ENCODE measurements around the gene CHD2. TPM values are rescaled to one million over a fixed set of nuclear protein-coding genes. Genes with fewer than 3 reads are reported as not detected.

CHD2 gene
- total and polyA plus RNA-seq, 4 donors = 13.9 to 90.2 (median 49.4) TPM

- H3K4me3 ChIP-seq (ENCODE audit: low read depth in 1 of 3, low read length in 3 of 3) = no peak overlapping the region
- no peaks in the 10 kb centered on the region for H3K27me3 ChIP-seq (ENCODE audit: control insufficient read depth in 4 of 4, insufficient read depth in 4 of 4, low read length in 3 of 4)
- peaks cover 0 to 11% (median 1%) of the 10 kb centered on the region in 4 donors for H3K4me1 ChIP-seq (ENCODE audit: control insufficient read depth in 4 of 4, insufficient read depth in 4 of 4, low read length in 3 of 4)
- H3K9ac ChIP-seq (ENCODE audit: low read depth in 1 of 2, low read length in 2 of 2) = no peak overlapping the region
- H3K27ac ChIP-seq (ENCODE audit: low read depth in 1 of 2, low read length in 2 of 2) = no peak overlapping the region
- TF ChIP-seq FOXA1 (IDR thresholded peaks at IDR 0.05) (no peak), CTCF (IDR thresholded peaks at IDR 0.05; ENCODE audit: low read depth, low read length, missing input control) (no peak), YY1 (IDR thresholded peaks at IDR 0.05) (no peak), FOXA2 (IDR thresholded peaks at IDR 0.05) (no peak), HNF4G (IDR thresholded peaks at IDR 0.05) (no peak), SP1 (IDR thresholded peaks at IDR 0.05) (no peak), NR2F2 (IDR thresholded peaks at IDR 0.05) (no peak), GABPA (IDR thresholded peaks at IDR 0.05 in 1 of 2, conservative IDR thresholded peaks at IDR 0.05 in 1 of 2) (no peak), ZBTB33 (IDR thresholded peaks at IDR 0.05) (no peak)
- no peaks in the 10 kb centered on the region for H3K36me3 ChIP-seq (ENCODE audit: control insufficient read depth in 4 of 4, insufficient read depth in 3 of 4, low read depth in 1 of 4, low read length in 3 of 4)
- H3K9me3 ChIP-seq (ENCODE audit: control insufficient read depth in 4 of 4, low read length in 3 of 4) = no peaks in the 10 kb centered on the region
- WGBS = 92% methylated on average over 2 of the region's 2 CpGs
- DNase-seq (ENCODE audit: low spot score) = no peak
Observed at GRCh38 chr15:92877416-92877815, 22.7 kb upstream of the CHD2 start.

GRCh38 chr15:92878593-92879053, 21.5 kb upstream of the CHD2 start:
- no peaks in the 10 kb centered on the region for H3K27me3 ChIP-seq (ENCODE audit: control insufficient read depth in 4 of 4, insufficient read depth in 4 of 4, low read length in 3 of 4)
- 77% methylated on average over 5 of the region's 5 CpGs for WGBS
- H3K36me3 ChIP-seq (ENCODE audit: control insufficient read depth in 4 of 4, insufficient read depth in 3 of 4, low read depth in 1 of 4, low read length in 3 of 4) = no peaks in the 10 kb centered on the region
- H3K9ac ChIP-seq (ENCODE audit: low read depth in 1 of 2, low read length in 2 of 2) = no peak overlapping the region
- H3K9me3 ChIP-seq (ENCODE audit: control insufficient read depth in 4 of 4, low read length in 3 of 4) = no peaks in the 10 kb centered on the region
- no peak overlapping the region for H3K27ac ChIP-seq (ENCODE audit: low read depth in 1 of 2, low read length in 2 of 2)
- H3K4me3 ChIP-seq (ENCODE audit: low read depth in 1 of 3, low read length in 3 of 3) = no peak overlapping the region
- TF ChIP-seq ATF3 (IDR thresholded peaks at IDR 0.05) = no peak
- no peak for TF ChIP-seq FOXA1 (IDR thresholded peaks at IDR 0.05)
- TF ChIP-seq EGR1 (IDR thresholded peaks at IDR 0.05; ENCODE audit: low read depth in 2 of 2) = no peak
- TF ChIP-seq SP1 (IDR thresholded peaks at IDR 0.05) = no peak
- no peak for TF ChIP-seq REST (IDR thresholded peaks at IDR 0.05)
- TF ChIP-seq RAD21 (IDR thresholded peaks at IDR 0.05) = no peak
- TF ChIP-seq ZBTB33 (IDR thresholded peaks at IDR 0.05) = no peak
- no peak for TF ChIP-seq HNF4A (conservative IDR thresholded peaks at IDR 0.05)
- no peak for TF ChIP-seq TAF1 (conservative IDR thresholded peaks at IDR 0.05)
- TF ChIP-seq GABPA (IDR thresholded peaks at IDR 0.05 in 1 of 2, conservative IDR thresholded peaks at IDR 0.05 in 1 of 2) = no peak
- no peak for TF ChIP-seq CTCF (IDR thresholded peaks at IDR 0.05; ENCODE audit: low read depth, low read length, missing input control)
- no peak for TF ChIP-seq MAX (IDR thresholded peaks at IDR 0.05)
- no peak for TF ChIP-seq HNF4G (IDR thresholded peaks at IDR 0.05)
- no peak for TF ChIP-seq YY1 (IDR thresholded peaks at IDR 0.05)
- TF ChIP-seq JUND (IDR thresholded peaks at IDR 0.05) = no peak
- TF ChIP-seq NR2F2 (IDR thresholded peaks at IDR 0.05) = no peak
- peak; percentile 61 for DNase-seq (ENCODE audit: low spot score)
- peaks cover 0 to 11% (median 1%) of the 10 kb centered on the region in 4 donors for H3K4me1 ChIP-seq (ENCODE audit: control insufficient read depth in 4 of 4, insufficient read depth in 4 of 4, low read length in 3 of 4)
